Measurements from ENCODE around the gene APOBEC3C. TPM values are rescaled to one million over a fixed set of nuclear protein-coding genes. Genes with fewer than 3 reads are reported as not detected.
"Not testable (repeated sequence)": the region's sequence is repeated elsewhere in the genome, so short reads cannot be mapped to it uniquely, and the experiment has no call there.

The APOBEC3C gene
- total RNA-seq, 1 experiment from 2014 or later: 32.1 TPM

DNA sequence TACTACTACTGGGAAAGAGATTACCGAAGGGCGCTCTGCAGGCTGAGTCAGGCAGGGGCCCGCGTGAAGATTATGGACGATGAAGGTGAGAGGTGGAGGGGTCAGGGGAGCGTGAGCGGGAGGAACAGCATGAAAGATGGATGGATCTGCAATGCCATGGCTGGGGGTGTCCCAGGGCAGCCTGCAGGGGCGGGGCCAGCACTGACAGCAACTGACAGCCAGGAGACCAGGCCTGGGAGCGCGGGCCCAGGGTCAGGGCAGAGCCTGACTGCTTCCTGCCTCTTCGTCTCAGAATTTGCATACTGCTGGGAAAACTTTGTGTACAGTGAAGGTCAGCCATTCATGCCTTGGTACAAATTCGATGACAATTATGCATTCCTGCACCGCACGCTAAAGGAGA lies 31.1 kb downstream of the APOBEC3C start:
- not testable (repeated sequence) for H2BK5ac ChIP-seq (ENCODE audit: insufficient read length, low read length); H3K27me3 ChIP-seq (ENCODE audit: insufficient read depth, low read length); H3K9me3 ChIP-seq (ENCODE audit: control insufficient read depth, low read depth, low read length); H3K56ac ChIP-seq (ENCODE audit: insufficient read length, low read depth, low read length); H2BK120ac ChIP-seq (ENCODE audit: low read depth, low read length, poor library complexity, severe bottlenecking); H3K27ac ChIP-seq (ENCODE audit: insufficient read length, low read depth, low read length); H2AFZ ChIP-seq (ENCODE audit: low read length); H3K23ac ChIP-seq (ENCODE audit: insufficient read length, low read depth, low read length); H4K5ac ChIP-seq (ENCODE audit: insufficient read length, low read depth, low read length); H3K23me2 ChIP-seq (ENCODE audit: insufficient read length, low read depth, low read length, poor library complexity, severe bottlenecking); H2BK20ac ChIP-seq (ENCODE audit: low read depth, low read length, poor library complexity, severe bottlenecking); H2AK5ac ChIP-seq (ENCODE audit: insufficient read length, low read length); H3K4me1 ChIP-seq (ENCODE audit: insufficient read depth, low read length); DNase-seq; H3K36me3 Mint-ChIP-seq (ENCODE audit: insufficient read depth in 1 of 3, low read depth in 3 of 3); H3K4me2 ChIP-seq (ENCODE audit: insufficient read depth, insufficient read length, low read length); H4K91ac ChIP-seq (ENCODE audit: insufficient read length, low read depth, low read length); H3K14ac ChIP-seq (ENCODE audit: insufficient read depth, low read length); H3K79me2 ChIP-seq (ENCODE audit: insufficient read depth, low read length); H3T11ph ChIP-seq (ENCODE audit: low read length); H2BK15ac ChIP-seq (ENCODE audit: low read depth, low read length); H3K4ac ChIP-seq (ENCODE audit: low read depth, low read length); H3K27me3 Mint-ChIP-seq (ENCODE audit: low read depth); H3K18ac ChIP-seq (ENCODE audit: insufficient read length, low read depth, low read length); H3K9me3 Mint-ChIP-seq; H3K4me3 Mint-ChIP-seq; H3K79me1 ChIP-seq (ENCODE audit: insufficient read depth, low read depth, low read length, poor library complexity, severe bottlenecking); H2BK12ac ChIP-seq (ENCODE audit: insufficient read length, low read depth, low read length); H3K9ac ChIP-seq (ENCODE audit: extremely low read depth, insufficient read length, low read length); H4K8ac ChIP-seq (replicated peaks; ENCODE audit: insufficient read length, low read depth, low read length); H4K20me1 ChIP-seq (ENCODE audit: control insufficient read depth, insufficient read depth, insufficient read length)
- Mint-ChIP-seq H3K4me1 (peaks cover 54 to 58% of the 10 kb centered on the region in 2 experiments), H3K27ac (peak overlapping the region in 1 of 3 experiments; percentile 11; a peak in 1 of 7 replicates)
- no CpG with 5 or more reads among the region's 14 CpGs for WGBS (ENCODE audit: extremely low coverage, insufficient read length, low lambda C conversion rate)

GRCh38 chr22:39049486-39049885 lies 35.4 kb downstream of the APOBEC3C start:
- peaks cover 51 to 63% of the 10 kb centered on the region in 2 experiments for H3K4me1 Mint-ChIP-seq
- not testable (repeated sequence) for H3K36me3 Mint-ChIP-seq (ENCODE audit: insufficient read depth in 1 of 3, low read depth in 3 of 3)

More at GRCh38 chr22:39049486-39049885, 35.4 kb downstream of the APOBEC3C start:
- not testable (repeated sequence) for H3K56ac ChIP-seq (ENCODE audit: insufficient read length, low read depth, low read length); H2BK20ac ChIP-seq (ENCODE audit: low read depth, low read length, poor library complexity, severe bottlenecking); H3K4me1 ChIP-seq (ENCODE audit: insufficient read depth, low read length); H4K5ac ChIP-seq (ENCODE audit: insufficient read length, low read depth, low read length); H3K4me3 Mint-ChIP-seq; H3K18ac ChIP-seq (ENCODE audit: insufficient read length, low read depth, low read length); DNase-seq; H3K4me2 ChIP-seq (ENCODE audit: insufficient read depth, insufficient read length, low read length); H3K27ac ChIP-seq (ENCODE audit: insufficient read length, low read depth, low read length); H3K79me2 ChIP-seq (ENCODE audit: insufficient read depth, low read length); H3K4ac ChIP-seq (ENCODE audit: low read depth, low read length); H3T11ph ChIP-seq (ENCODE audit: low read length); H3K9me3 ChIP-seq (ENCODE audit: control insufficient read depth, low read depth, low read length); H2BK15ac ChIP-seq (ENCODE audit: low read depth, low read length); H3K27ac Mint-ChIP-seq; H3K23ac ChIP-seq (ENCODE audit: insufficient read length, low read depth, low read length); H4K20me1 ChIP-seq (ENCODE audit: control insufficient read depth, insufficient read depth, insufficient read length); H4K8ac ChIP-seq (replicated peaks; ENCODE audit: insufficient read length, low read depth, low read length); H3K79me1 ChIP-seq (ENCODE audit: insufficient read depth, low read depth, low read length, poor library complexity, severe bottlenecking); H2BK12ac ChIP-seq (ENCODE audit: insufficient read length, low read depth, low read length); H3K14ac ChIP-seq (ENCODE audit: insufficient read depth, low read length); H4K91ac ChIP-seq (ENCODE audit: insufficient read length, low read depth, low read length); H2AK5ac ChIP-seq (ENCODE audit: insufficient read length, low read length); H3K9me3 Mint-ChIP-seq; H3K27me3 Mint-ChIP-seq (ENCODE audit: low read depth); H2BK5ac ChIP-seq (ENCODE audit: insufficient read length, low read length); H2BK120ac ChIP-seq (ENCODE audit: low read depth, low read length, poor library complexity, severe bottlenecking); H3K23me2 ChIP-seq (ENCODE audit: insufficient read length, low read depth, low read length, poor library complexity, severe bottlenecking); H3K27me3 ChIP-seq (ENCODE audit: insufficient read depth, low read length); H3K9ac ChIP-seq (ENCODE audit: extremely low read depth, insufficient read length, low read length); H2AFZ ChIP-seq (ENCODE audit: low read length)
- WGBS (ENCODE audit: extremely low coverage, insufficient read length, low lambda C conversion rate): no CpG with 5 or more reads among the region's 7 CpGs
